Stimulated activated CD8-positive, alpha-beta memory T cell treated with anti-CD3 and anti-CD28 coated beads, Interleukin-12 subunit alpha, Interleukin-12 subunit beta, amount 100 ng/mL, for 1 hour (primary cell): ENCODE data around the gene FAM50A.
A peak's percentile ranks its signal among the peaks of the same experiment; 100 is the strongest.
"Not testable (repeated sequence)": the region's sequence is repeated elsewhere in the genome, so short reads cannot be mapped to it uniquely, and the experiment has no call there.

Experiments
- DNase-seq: peaks from one replicate; pipeline ENCODE4 v3.0.0-alpha.2; 2020; ENCODE audit warnings: low read depth

Gene FAM50A

DNA sequence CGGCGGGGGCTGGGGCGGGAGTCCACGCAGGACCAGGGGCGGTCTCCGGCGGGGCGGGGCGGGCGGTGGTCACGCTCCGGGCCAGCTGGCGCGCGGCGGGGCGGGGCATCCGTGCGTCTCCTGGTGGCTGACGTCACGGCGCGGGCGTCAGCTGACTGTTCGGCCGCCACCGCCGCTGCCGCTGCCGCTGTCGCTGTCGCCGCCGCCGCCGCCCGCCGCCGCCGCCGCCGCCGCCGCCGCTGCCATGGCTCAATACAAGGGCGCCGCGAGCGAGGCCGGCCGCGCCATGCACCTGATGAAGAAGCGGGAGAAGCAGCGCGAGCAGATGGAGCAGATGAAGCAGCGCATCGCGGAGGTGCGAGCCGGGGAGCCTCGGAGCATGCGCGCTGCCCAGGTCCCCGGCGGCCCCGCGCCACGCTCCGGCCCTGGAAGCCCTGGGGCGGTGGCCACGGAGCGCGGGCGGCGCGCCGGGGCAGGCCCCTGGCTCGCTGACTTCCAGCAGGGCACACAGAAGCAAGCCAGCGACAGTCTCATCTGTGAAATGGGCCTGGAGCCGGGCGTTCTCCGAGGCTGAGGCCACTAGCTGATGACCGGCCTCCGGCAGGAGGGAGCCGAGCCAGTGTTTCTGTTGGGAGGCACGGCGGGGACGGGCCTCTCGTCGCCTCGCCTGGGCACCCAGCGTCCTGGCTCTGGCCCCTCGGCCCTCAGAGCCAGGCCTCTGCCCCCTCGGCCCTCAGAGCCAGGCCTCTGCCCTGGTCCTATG is at the start of gene FAM50A:
Gene FAM50A (plus strand): TSS at position 150 of the 763 bp plus-strand sequence. CDS start 95 bp downstream, at position 245.
- DNase-seq = peak; percentile 33

GRCh38 chrX:154396363-154396762 is 47.6 kb upstream of the FAM50A start:
- DNase-seq = not testable (repeated sequence)

GRCh38 chrX:154396973-154397887 is 46.7 kb upstream of the FAM50A start:
- no peak for DNase-seq

DNA sequence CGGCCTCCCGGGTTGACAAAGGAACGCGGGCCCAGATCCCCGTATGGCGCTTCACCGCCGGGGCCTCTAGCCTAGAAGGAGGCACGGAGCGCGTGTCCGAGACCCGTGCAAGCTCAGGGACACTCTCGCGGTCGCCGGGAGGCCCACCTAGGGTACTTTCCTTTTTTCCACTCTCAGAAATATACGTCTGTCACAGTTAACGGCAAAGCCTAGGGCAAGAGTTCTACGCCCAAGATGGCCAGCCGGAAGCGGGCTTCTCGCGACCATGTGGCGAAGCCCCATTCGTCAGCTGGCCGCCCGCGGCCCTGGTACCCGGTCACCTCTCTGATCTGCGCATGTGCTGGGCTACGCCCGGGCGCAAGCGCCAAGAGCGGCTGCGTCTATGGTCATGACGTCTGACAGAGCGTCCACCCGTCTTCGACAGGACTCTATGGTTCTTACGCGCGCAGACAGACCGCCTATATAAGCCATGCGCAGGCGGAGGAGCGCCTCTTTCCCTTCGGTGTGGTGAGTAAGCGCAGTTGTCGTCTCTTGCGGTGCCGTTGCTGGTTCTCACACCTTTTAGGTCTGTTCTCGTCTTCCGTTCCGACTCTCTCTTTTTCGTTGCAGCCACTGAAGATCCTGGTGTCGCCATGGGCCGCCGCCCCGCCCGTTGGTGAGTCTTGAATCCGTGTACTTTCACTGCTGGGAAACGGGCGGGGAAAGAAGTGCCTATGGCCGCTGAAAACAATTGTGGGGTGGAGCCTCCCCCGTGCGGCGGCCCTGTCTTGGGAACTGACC is 45.9 kb upstream of the FAM50A start, which contains the start of gene RPL10:
Gene RPL10 (plus strand): TSS at position 490 of the 780 bp plus-strand sequence. CDS start 143 bp downstream, at position 633.
- peak; percentile 78 for DNase-seq

DNA sequence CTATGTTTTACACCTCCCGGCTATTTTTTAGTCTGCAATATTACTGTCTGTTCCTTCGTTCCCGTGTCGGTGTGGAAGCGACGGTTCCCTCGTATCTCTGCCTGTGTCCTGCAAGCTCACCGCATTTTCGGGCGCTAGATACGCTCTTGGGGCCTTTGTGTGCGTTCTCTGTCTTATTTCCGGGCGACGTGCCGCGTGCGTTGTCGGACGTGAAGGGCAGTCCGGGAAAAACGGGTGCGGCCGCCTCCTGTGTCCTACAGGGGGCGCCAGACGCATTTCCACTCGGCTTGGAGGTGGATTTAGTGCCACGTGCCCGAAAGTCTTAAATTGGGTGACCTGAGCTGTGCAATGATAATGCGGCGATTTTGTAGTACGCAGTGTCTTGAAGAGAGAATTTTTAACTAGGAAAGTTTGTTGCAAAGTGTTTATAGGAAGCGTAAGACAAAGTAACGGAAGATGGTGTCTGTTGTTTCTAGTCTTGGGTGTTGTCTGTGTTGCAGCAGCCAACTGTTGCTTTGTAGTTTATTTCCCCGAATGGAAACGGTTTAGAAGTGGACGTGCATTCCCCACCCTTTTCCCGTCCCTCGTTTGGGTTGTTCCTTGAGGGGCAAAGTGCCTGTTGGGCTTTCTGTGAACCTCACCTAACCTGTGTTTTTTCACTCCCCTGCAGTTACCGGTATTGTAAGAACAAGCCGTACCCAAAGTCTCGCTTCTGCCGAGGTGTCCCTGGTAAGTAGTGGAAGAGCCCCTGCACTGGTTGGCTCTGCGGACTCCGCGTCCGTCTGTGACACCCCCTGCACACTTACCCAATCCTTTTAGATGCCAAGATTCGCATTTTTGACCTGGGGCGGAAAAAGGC is 45.0 kb upstream of the FAM50A start:
- DNase-seq = peak; percentile 69

DNA sequence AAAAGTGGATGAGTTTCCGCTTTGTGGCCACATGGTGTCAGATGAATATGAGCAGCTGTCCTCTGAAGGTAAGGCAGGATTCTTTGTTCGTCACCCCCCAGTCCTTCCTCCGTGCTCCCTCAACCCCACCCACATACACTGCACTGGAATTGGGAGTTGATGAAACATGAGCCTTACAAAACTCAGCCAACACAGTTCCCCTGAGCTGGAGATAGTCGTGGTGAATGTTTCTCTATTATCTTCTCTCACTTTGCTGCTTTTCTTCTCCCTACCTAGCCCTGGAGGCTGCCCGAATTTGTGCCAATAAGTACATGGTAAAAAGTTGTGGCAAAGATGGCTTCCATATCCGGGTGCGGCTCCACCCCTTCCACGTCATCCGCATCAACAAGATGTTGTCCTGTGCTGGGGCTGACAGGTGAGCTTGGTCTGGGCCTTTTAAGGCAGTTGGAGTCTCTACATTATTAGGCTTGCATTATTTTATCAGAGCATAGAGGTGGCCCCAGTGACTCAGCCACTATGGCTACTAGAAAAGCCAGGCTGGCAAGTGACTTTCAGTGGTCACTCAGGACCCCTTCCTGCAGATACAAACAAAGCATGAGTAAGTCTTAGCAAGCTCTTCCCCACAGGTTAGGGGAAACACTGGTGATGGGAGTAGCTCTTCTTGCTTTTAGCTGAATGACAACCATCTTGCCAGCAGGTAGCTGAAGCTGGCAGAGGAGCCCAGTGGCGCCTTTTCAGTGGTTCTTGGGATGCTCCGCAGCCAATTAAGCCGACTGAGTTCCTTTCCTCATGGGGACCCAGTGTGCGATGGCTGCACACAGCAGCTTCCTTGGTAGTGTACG is 44.2 kb upstream of the FAM50A start:
- no peak for DNase-seq

- DNase-seq = not testable (repeated sequence)
Observed at GRCh38 chrX:154400369-154400817, 43.5 kb upstream of the FAM50A start.

DNA sequence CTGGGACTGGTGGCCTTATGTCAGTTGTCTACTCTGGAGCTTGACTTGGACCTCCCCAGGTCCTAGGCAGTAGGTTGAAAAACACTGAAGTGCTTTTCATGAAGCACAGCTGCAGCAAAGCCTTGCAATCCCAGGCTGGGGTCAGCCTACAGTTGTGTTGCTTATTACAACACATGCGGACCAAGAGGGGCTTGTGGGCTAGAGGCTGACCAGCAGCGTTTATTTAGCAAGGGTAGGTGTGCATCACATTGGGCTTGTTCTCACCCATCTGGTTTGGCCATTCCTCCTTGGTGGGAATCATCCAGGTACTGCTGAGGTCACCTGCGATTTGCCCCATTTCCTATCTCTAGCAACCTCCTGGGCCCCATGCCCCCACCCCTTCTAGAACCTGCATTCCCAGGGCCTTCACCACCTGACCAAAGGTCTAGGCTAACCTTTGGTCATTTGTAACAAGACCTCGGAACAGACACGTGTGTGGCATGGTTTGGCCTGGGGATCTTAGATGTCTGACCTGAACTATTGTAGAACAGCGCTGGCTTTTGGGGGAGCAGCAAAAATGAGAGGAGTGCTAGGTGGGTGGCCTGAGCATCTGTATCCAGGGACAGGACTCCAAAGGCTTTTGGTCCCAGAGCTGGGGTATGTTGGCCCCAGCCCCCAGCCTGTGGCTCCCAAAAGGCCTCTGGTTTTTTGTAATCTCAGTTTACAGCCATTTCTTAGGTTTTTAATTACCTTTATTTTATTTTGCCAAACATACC is 42.7 kb upstream of the FAM50A start:
- no peak for DNase-seq

GRCh38 chrX:154401918-154402621 is 41.9 kb upstream of the FAM50A start:
- DNase-seq = no peak

DNA sequence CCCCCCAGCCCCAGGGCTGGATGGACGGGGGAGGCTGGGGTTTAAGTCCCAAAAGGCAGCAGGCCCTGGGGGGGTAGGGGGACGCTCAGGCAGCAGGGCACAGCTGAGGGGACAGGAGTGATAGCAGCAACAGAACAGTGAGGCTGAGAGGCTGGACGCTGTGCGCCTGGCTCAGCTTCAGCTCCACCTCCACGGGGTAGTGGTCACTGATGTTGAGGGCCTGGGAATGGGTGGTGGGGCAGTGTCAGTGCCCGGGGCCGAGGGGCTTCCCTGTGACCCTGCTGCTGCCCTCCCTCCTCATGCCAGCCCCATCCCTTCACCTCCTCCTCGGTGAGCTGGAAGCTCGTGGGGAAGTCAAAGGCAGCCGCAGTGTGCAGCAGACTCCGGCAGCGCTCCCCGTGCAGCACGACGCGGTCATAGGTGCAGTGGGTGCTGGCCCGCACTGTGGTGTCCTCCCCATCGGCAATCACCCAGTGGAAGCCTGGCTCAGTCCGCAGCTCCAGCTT is 41.3 kb upstream of the FAM50A start:
- no peak for DNase-seq

- DNase-seq = no peak
Observed at GRCh38 chrX:154403192-154403591, 40.7 kb upstream of the FAM50A start.

GRCh38 chrX:154403858-154404257 is 40.1 kb upstream of the FAM50A start:
- no peak for DNase-seq

DNA sequence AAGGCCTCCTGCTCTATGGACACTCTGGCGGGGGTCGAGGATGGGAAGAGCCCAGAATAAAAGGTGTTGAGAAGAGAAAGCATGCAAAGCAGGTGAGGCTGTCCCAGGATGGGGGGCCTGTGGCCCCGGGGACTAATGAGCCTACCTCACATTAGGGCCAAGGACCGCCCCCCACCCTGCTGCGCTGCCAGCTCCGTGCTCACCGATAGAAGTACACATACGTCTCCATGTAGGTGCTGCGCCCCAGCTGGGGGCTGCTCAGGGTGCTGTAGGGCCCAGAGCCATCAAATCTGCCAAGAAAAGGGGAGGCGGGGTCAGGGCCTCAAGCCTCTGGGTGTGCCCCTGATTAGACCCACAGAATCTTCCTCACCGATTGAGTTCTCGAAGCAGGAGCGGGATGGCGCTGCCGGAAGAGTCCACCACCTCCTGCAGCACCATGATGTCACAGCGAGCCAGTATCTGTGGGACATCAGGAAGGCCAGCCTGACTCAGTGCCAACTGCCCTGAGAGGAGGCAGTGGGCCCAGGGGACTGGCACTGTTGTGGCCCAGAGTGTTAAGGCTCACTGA is 39.2 kb upstream of the FAM50A start:
- no peak for DNase-seq

- no peak for DNase-seq
Observed at GRCh38 chrX:154408659-154409221, 35.2 kb upstream of the FAM50A start.

- no peak for DNase-seq
Observed at GRCh38 chrX:154409222-154409871, 34.6 kb upstream of the FAM50A start, which contains the start of gene DNASE1L1. TSS of gene DNASE1L1 (minus strand) at chrX:154409254. CDS start at chrX:154405568, 3,686 bp downstream.

DNA sequence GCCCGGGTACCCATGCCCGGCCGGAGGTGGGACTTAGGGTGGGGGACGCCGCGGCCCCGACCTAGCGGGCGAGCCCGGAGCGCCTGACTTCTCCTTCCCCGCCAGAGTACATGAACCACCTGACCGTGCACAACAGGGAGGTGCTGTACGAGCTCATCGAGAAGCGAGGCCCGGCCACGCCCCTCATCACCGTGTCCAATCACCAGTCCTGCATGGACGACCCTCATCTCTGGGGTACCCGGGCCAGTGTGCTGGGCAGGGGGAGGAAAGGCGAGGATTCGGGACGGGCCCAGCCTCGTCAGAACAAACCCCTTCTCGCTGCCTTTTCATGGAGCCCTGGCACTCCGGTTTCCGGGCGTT is 32.0 kb upstream of the FAM50A start:
- DNase-seq = peak; percentile 23

- no peak for DNase-seq
Observed at GRCh38 chrX:154412468-154412867, 31.5 kb upstream of the FAM50A start.
